ENCODE results near the gene PMIS2. TPM values are rescaled to one million over a fixed set of nuclear protein-coding genes. Genes with fewer than 3 reads are reported as not detected.
"Not testable (repeated sequence)": the region's sequence is repeated elsewhere in the genome, so short reads cannot be mapped to it uniquely, and the experiment has no call there.

PMIS2 gene
- total RNA-seq, 1 donor from 2014 or later, result not detected

GRCh38 chr19:35595928-35596327 is 10.0 kb downstream of the PMIS2 start:
- Histone ChIP-seq H3K27ac (no peak overlapping the region), H3K36me3 (no peaks in the 10 kb centered on the region), H3K4me1 (no peaks in the 10 kb centered on the region), H3K4me3 (no peak overlapping the region), H3K27me3 (no peaks in the 10 kb centered on the region), H3K9me3 (no peaks in the 10 kb centered on the region)
- intact Hi-C loops (cut with DNase I), result no loop called here
- DNase-seq (ENCODE audit: low spot score in 2 of 2), result no peak
- TF ChIP-seq, protein P1, sequence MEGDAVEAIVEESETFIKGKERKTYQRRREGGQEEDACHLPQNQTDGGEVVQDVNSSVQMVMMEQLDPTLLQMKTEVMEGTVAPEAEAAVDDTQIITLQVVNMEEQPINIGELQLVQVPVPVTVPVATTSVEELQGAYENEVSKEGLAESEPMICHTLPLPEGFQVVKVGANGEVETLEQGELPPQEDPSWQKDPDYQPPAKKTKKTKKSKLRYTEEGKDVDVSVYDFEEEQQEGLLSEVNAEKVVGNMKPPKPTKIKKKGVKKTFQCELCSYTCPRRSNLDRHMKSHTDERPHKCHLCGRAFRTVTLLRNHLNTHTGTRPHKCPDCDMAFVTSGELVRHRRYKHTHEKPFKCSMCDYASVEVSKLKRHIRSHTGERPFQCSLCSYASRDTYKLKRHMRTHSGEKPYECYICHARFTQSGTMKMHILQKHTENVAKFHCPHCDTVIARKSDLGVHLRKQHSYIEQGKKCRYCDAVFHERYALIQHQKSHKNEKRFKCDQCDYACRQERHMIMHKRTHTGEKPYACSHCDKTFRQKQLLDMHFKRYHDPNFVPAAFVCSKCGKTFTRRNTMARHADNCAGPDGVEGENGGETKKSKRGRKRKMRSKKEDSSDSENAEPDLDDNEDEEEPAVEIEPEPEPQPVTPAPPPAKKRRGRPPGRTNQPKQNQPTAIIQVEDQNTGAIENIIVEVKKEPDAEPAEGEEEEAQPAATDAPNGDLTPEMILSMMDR (IDR thresholded peaks at IDR 0.05), result no peak

DNA sequence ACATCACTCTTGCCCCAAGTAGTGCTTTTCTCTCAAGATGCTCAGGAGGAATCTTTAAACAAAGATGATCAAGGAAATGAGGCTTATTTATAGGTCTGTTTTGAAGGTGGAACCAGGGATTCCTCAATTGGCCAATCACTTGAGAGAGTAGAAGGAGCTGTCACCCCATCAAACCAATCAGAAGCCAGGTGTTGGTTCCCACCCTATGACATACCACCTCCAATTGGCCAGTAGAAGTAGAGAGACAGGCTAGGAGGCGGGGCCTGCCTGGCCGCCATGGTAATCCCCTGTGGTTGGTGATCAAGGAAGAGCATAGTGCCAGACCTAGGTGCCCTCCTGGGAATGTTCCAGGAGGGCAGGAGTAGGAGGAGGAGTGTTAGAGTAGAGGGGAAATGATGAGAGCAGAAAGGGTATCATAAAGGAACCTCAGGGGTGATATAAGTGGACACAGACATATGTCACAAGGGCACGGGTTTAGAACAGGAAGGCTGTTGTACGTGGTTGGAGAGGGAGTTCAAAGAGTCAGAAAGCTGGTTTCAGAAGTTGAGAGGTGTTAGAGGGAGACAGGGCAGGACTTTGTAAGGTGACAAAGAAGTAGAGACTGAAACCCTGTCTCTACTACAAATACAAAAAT is 10.5 kb downstream of the PMIS2 start:
- Histone ChIP-seq H3K36me3 (no peaks in the 10 kb centered on the region), H3K27ac (no peak overlapping the region), H3K4me1 (no peaks in the 10 kb centered on the region), H3K4me3 (no peak overlapping the region), H3K9me3 (no peaks in the 10 kb centered on the region), H3K27me3 (no peaks in the 10 kb centered on the region)
- TF ChIP-seq, protein P1 (IDR thresholded peaks at IDR 0.05), result no peak
- intact Hi-C loops (cut with DNase I), result no loop called here
- DNase-seq (ENCODE audit: low spot score in 2 of 2), result no peak

- Histone ChIP-seq H3K27me3 (no peaks in the 10 kb centered on the region), H3K27ac (no peak overlapping the region), H3K4me3 (no peak overlapping the region), H3K36me3 (no peaks in the 10 kb centered on the region), H3K4me1 (no peaks in the 10 kb centered on the region), H3K9me3 (no peaks in the 10 kb centered on the region)
- TF ChIP-seq, protein P1 (IDR thresholded peaks at IDR 0.05), result no peak
- no peak for DNase-seq (ENCODE audit: low spot score in 2 of 2)
- intact Hi-C loops (cut with DNase I), result no loop called here
Observed at GRCh38 chr19:35601971-35602370, 16.0 kb downstream of the PMIS2 start.

DNA sequence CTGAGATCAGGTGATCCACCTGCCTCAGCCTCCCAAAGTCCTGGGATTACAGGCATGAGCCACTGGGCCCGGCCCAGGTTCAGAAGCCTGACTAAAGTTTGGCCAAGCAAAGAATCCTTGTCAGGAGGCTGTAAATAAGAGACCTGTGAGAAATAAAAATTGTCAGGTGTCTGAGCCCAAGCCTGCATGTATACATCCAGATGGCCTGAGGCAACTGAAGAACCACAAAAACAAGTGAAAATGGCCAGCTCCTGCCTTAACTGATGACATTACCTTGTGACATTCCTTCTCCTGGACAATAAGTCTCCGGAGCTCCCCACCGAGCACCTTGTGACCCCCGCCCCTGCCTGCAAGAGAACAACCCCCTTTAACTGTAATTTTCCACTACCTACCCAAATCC is 18.5 kb downstream of the PMIS2 start:
- H3K9me3 ChIP-seq; H3K4me3 ChIP-seq; H3K4me1 ChIP-seq; H3K27ac ChIP-seq; intact Hi-C loops (cut with DNase I); H3K27me3 ChIP-seq; DNase-seq (ENCODE audit: low spot score in 2 of 2); H3K36me3 ChIP-seq: not testable (repeated sequence)

DNA sequence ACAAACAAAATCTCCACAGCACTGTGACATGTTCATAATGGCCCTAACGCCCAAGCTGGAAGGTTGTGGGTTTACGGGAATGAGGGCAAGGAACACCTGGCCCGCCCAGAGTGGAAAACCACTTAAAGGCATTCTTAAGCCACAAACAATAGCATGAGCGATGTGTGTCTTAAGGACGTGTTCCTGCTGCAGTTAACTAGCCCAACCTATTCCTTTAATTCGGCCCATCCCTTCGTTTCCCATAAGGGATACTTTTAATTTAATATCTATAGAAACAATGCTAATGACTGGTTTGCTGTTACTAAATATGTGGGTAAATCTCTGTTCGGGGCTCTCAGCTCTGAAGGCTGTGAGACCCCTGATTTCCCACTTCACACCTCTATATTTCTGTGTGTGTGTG is 21.2 kb downstream of the PMIS2 start:
- H3K27me3 ChIP-seq; DNase-seq (ENCODE audit: low spot score in 2 of 2); H3K4me1 ChIP-seq; H3K4me3 ChIP-seq; H3K27ac ChIP-seq; H3K9me3 ChIP-seq; intact Hi-C loops (cut with DNase I); H3K36me3 ChIP-seq: not testable (repeated sequence)

DNA sequence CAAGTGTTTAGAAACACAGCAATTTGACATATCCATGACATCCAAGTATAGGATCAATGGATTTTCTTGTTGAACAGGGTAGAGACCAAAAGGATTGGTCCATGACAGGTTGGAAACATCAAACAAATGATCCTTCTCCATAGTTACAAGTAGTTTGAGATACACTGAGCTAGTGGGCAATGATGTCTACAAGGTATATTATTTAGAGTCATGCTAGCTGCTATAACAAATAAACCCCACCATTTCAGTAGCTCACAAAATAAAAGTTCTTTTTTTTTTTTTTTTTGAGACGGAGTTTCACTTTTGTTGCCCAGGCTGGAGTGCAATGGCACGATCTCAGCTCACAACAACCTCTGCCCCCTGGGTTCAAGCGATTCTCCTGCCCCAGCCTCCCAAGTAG is 21.7 kb downstream of the PMIS2 start:
- H3K4me1 ChIP-seq, result peaks cover 0 to 4% of the 10 kb centered on the region in 2 donors
- H3K4me3 ChIP-seq, result no peak overlapping the region
- no peaks in the 10 kb centered on the region for H3K9me3 ChIP-seq
- TF ChIP-seq, protein P1 (IDR thresholded peaks at IDR 0.05), result no peak
- H3K36me3 ChIP-seq, result no peaks in the 10 kb centered on the region
- no peak for DNase-seq (ENCODE audit: low spot score in 2 of 2)
- intact Hi-C loops (cut with DNase I), result no loop called here
- H3K27ac ChIP-seq, result no peak overlapping the region
- no peaks in the 10 kb centered on the region for H3K27me3 ChIP-seq

- Histone ChIP-seq H3K9me3 (no peaks in the 10 kb centered on the region), H3K27ac (no peak overlapping the region), H3K4me3 (no peak overlapping the region), H3K4me1 (peaks cover 0 to 8% of the 10 kb centered on the region in 2 donors), H3K27me3 (no peaks in the 10 kb centered on the region), H3K36me3 (no peaks in the 10 kb centered on the region)
- TF ChIP-seq, protein P1 (IDR thresholded peaks at IDR 0.05), result no peak
- intact Hi-C loops (cut with DNase I), result no loop called here
- DNase-seq (ENCODE audit: low spot score in 2 of 2), result no peak
Observed at GRCh38 chr19:35608251-35608650, 22.3 kb downstream of the PMIS2 start.

Measured in ascending aorta (tissue), 2 donors.